Measurements from ENCODE around the gene ACAP1. TPM values are rescaled to one million over a fixed set of nuclear protein-coding genes. Genes with fewer than 3 reads are reported as not detected.
A peak's percentile ranks its signal among the peaks of the same experiment; 100 is the strongest.

Gene ACAP1
- total and polyA plus RNA-seq, 7 donors: 1.9 to 20.7 (median 12.2) TPM

- Histone ChIP-seq H3K36me3 (ENCODE audit: insufficient read depth in 1 of 2, low read depth in 1 of 2) (no peaks in the 10 kb centered on the region), H3K27me3 (ENCODE audit: insufficient read depth in 3 of 3, low read length in 2 of 3) (peaks cover 0 to 3% (median 0%) of the 10 kb centered on the region in 3 donors), H3K4me3 (no peak overlapping the region), H3K27ac (peak overlapping the region; percentile 100), H3K9me3 (no peaks in the 10 kb centered on the region), H3K4me1 (peaks cover 35% of the 10 kb centered on the region)
- DNase-seq (peak in 1 of 2 donors; percentile 70), ATAC-seq (no peak)
- intact Hi-C loops (cut with DNase I): loop anchor here (5.0 to 10.0 kb wide), 3 partner anchors 66 to 83 kb away; partner anchors contain the start of genes CLDN7 (in 1 of the 2) and SLC2A4 (in 1 of the 2)
- 44 to 58% (median 49%) methylated on average over 18 to 19 of the region's 19 CpGs for WGBS, 3 donors
- no peak for TF ChIP-seq CTCF (IDR thresholded peaks at IDR 0.05)
Measured at GRCh38 chr17:7347630-7348477, 11.5 kb downstream of the ACAP1 start.

GRCh38 chr17:7348478-7349242 lies 12.3 kb downstream of the ACAP1 start:
- Histone ChIP-seq H3K4me3 (peak overlapping the region; percentile 98), H3K36me3 (ENCODE audit: insufficient read depth in 1 of 2, low read depth in 1 of 2) (no peaks in the 10 kb centered on the region), H3K27me3 (ENCODE audit: insufficient read depth in 3 of 3, low read length in 2 of 3) (no peaks in the 10 kb centered on the region), H3K27ac (peak overlapping the region; percentile 100), H3K9me3 (no peaks in the 10 kb centered on the region), H3K4me1 (peaks cover 43% of the 10 kb centered on the region)
- WGBS, 3 donors: 31 to 39% (median 37%) methylated on average over 19 of the region's 19 CpGs
- no peak for ATAC-seq
- peak in 1 of 2 donors; percentile 75 for DNase-seq
- intact Hi-C loops (cut with DNase I): loop anchor here (5.0 to 10.0 kb wide), 3 partner anchors 66 to 84 kb away; partner anchors contain the start of genes CLDN7 (in 1 of the 2) and SLC2A4 (in 1 of the 2)
- TF ChIP-seq CTCF (IDR thresholded peaks at IDR 0.05): no peak

- no peaks in the 10 kb centered on the region for H3K36me3 ChIP-seq (ENCODE audit: insufficient read depth in 1 of 2, low read depth in 1 of 2)
- 0 to 1% (median 1%) methylated on average over 57 to 91 of the region's 91 CpGs for WGBS, 3 donors
- peak; percentile 65 for TF ChIP-seq CTCF (IDR thresholded peaks at IDR 0.05)
- DNase-seq: peak; percentile 94 to 95
- H3K27ac ChIP-seq: peak within 1 kb of the TSS; percentile 100
- H3K4me1 ChIP-seq: peaks cover 51% of the 10 kb centered on the region
- peak within 1 kb of the TSS; percentile 98 for H3K4me3 ChIP-seq
- peak; percentile 75 to 80 (median 78) for ATAC-seq
- intact Hi-C loops (cut with DNase I): loop anchor here (2.0 to 5.0 kb wide), 5 partner anchors 40 to 210 kb away; partner anchors contain the start of genes FGF11 (in 2 of the 2), PLSCR3 (in 1 of the 2), SENP3 (in 1 of the 2) and TMEM102 (in 1 of the 2)
- no peaks in the 10 kb centered on the region for H3K27me3 ChIP-seq (ENCODE audit: insufficient read depth in 3 of 3, low read length in 2 of 3)
- no peaks in the 10 kb centered on the region for H3K9me3 ChIP-seq
Measured at GRCh38 chr17:7351665-7352502, 15.6 kb downstream of the ACAP1 start, which contains the start of gene KCTD11. Gene KCTD11 (plus strand): TSS chr17:7352162.

GRCh38 chr17:7352503-7352889 lies 16.2 kb downstream of the ACAP1 start:
- H3K27me3 ChIP-seq (ENCODE audit: insufficient read depth in 3 of 3, low read length in 2 of 3): no peaks in the 10 kb centered on the region
- H3K4me1 ChIP-seq: peaks cover 48% of the 10 kb centered on the region
- no peak for DNase-seq
- H3K36me3 ChIP-seq (ENCODE audit: insufficient read depth in 1 of 2, low read depth in 1 of 2): no peaks in the 10 kb centered on the region
- H3K9me3 ChIP-seq: no peaks in the 10 kb centered on the region
- intact Hi-C loops (cut with DNase I): loop anchor here (2.0 to 5.0 kb wide), 5 partner anchors 40 to 210 kb away; partner anchors contain the start of genes FGF11 (in 2 of the 2), PLSCR3 (in 1 of the 2), SENP3 (in 1 of the 2) and TMEM102 (in 1 of the 2)
- peak overlapping the region; percentile 98 for H3K4me3 ChIP-seq
- WGBS, 3 donors: 17 to 27% (median 21%) methylated on average over 10 of the region's 10 CpGs
- no peak for TF ChIP-seq CTCF (IDR thresholded peaks at IDR 0.05)
- peak overlapping the region; percentile 100 for H3K27ac ChIP-seq
- ATAC-seq: no peak
